Measurements from ENCODE around the gene RABEP1.

Gene RABEP1

GRCh38 chr17:5269241-5269960 lies 12.7 kb upstream of the RABEP1 start:
- FAIRE-seq (no peak), DNase-seq (ENCODE audit: low spot score) (no peak)

- DNase-seq (ENCODE audit: low spot score) (no peak), FAIRE-seq (no peak)
Observed at GRCh38 chr17:5272322-5272721, 9.8 kb upstream of the RABEP1 start.

- DNase-seq (ENCODE audit: low spot score) (no peak), FAIRE-seq (no peak)
Observed at GRCh38 chr17:5282642-5283217, 646 bp downstream of the RABEP1 start.

- no peak for DNase-seq (ENCODE audit: low spot score)
- no peak for FAIRE-seq
Observed at GRCh38 chr17:5283571-5284315, 1.7 kb downstream of the RABEP1 start.

GRCh38 chr17:5284681-5285080 lies 2.6 kb downstream of the RABEP1 start:
- FAIRE-seq (no peak), DNase-seq (ENCODE audit: low spot score) (no peak)

- FAIRE-seq (no peak), DNase-seq (ENCODE audit: low spot score) (no peak)
Observed at GRCh38 chr17:5286846-5287245, 4.8 kb downstream of the RABEP1 start.

GRCh38 chr17:5291683-5292350 lies 9.7 kb downstream of the RABEP1 start:
- no peak for FAIRE-seq
- DNase-seq (ENCODE audit: low spot score), result no peak

- no peak for DNase-seq (ENCODE audit: low spot score)
- FAIRE-seq, result no peak
Observed at GRCh38 chr17:5297245-5297644, 15.2 kb downstream of the RABEP1 start.

GRCh38 chr17:5299383-5299782 lies 17.3 kb downstream of the RABEP1 start:
- FAIRE-seq (no peak), DNase-seq (ENCODE audit: low spot score) (no peak)

GRCh38 chr17:5304636-5305035 lies 22.6 kb downstream of the RABEP1 start:
- FAIRE-seq (no peak), DNase-seq (ENCODE audit: low spot score) (no peak)

- FAIRE-seq, result no peak
- DNase-seq (ENCODE audit: low spot score), result no peak
Observed at GRCh38 chr17:5309851-5310250, 27.8 kb downstream of the RABEP1 start.

GRCh38 chr17:5325851-5326250 lies 43.8 kb downstream of the RABEP1 start:
- no peak for FAIRE-seq
- DNase-seq (ENCODE audit: low spot score), result no peak

GRCh38 chr17:5329784-5330557 lies 47.9 kb downstream of the RABEP1 start:
- DNase-seq (ENCODE audit: low spot score) (no peak), FAIRE-seq (no peak)

- DNase-seq (ENCODE audit: low spot score) (no peak), FAIRE-seq (no peak)
Observed at GRCh38 chr17:5330981-5331380, 48.9 kb downstream of the RABEP1 start.

GRCh38 chr17:5331506-5331905 lies 49.4 kb downstream of the RABEP1 start:
- no peak for FAIRE-seq
- DNase-seq (ENCODE audit: low spot score), result no peak

- DNase-seq (ENCODE audit: low spot score) (no peak), FAIRE-seq (no peak)
Observed at GRCh38 chr17:5344914-5345313, 62.8 kb downstream of the RABEP1 start.

GRCh38 chr17:5352681-5353289 lies 70.7 kb downstream of the RABEP1 start:
- no peak for DNase-seq (ENCODE audit: low spot score)
- no peak for FAIRE-seq

- DNase-seq (ENCODE audit: low spot score) (no peak), FAIRE-seq (no peak)
Observed at GRCh38 chr17:5354310-5354709, 72.2 kb downstream of the RABEP1 start.

GRCh38 chr17:5354886-5355415 lies 72.9 kb downstream of the RABEP1 start:
- FAIRE-seq (no peak), DNase-seq (ENCODE audit: low spot score) (no peak)

GRCh38 chr17:5355421-5356129 lies 73.5 kb downstream of the RABEP1 start:
- FAIRE-seq (no peak), DNase-seq (ENCODE audit: low spot score) (no peak)
